ENCODE data around the gene SLC15A3. TPM values are rescaled to one million over a fixed set of nuclear protein-coding genes. Genes with fewer than 3 reads are reported as not detected.

SLC15A3 gene
- total and polyA plus RNA-seq, 8 donors = 2.0 to 25.3 (median 6.1) TPM

- H3K4me1 ChIP-seq = peaks cover 0 to 6% (median 4%) of the 10 kb centered on the region in 3 donors
- ATAC-seq (peak; percentile 20 to 24 (median 22)), FAIRE-seq (no peak), DNase-seq (peak in 2 of 6 donors; percentile 53 to 77)
- peaks cover 0 to 26% (median 9%) of the 10 kb centered on the region in 3 donors for H3K36me3 ChIP-seq
- intact Hi-C loops (cut with DNase I) = no loop called here
- no peaks in the 10 kb centered on the region for H3K9me3 ChIP-seq
- no peak overlapping the region for H3K27ac ChIP-seq
- no peaks in the 10 kb centered on the region for H3K27me3 ChIP-seq
- H3K4me3 ChIP-seq = peak overlapping the region in 2 of 4 donors; percentile 58 to 75
- 46 to 50% methylated on average over 6 of the region's 6 CpGs for WGBS, 2 donors
- TF ChIP-seq, protein P1, sequence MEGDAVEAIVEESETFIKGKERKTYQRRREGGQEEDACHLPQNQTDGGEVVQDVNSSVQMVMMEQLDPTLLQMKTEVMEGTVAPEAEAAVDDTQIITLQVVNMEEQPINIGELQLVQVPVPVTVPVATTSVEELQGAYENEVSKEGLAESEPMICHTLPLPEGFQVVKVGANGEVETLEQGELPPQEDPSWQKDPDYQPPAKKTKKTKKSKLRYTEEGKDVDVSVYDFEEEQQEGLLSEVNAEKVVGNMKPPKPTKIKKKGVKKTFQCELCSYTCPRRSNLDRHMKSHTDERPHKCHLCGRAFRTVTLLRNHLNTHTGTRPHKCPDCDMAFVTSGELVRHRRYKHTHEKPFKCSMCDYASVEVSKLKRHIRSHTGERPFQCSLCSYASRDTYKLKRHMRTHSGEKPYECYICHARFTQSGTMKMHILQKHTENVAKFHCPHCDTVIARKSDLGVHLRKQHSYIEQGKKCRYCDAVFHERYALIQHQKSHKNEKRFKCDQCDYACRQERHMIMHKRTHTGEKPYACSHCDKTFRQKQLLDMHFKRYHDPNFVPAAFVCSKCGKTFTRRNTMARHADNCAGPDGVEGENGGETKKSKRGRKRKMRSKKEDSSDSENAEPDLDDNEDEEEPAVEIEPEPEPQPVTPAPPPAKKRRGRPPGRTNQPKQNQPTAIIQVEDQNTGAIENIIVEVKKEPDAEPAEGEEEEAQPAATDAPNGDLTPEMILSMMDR (IDR thresholded peaks at IDR 0.05) = no peak
These were observed 28.2 kb downstream of the SLC15A3 start for GRCh38 chr11:60923800-60924109.

DNA sequence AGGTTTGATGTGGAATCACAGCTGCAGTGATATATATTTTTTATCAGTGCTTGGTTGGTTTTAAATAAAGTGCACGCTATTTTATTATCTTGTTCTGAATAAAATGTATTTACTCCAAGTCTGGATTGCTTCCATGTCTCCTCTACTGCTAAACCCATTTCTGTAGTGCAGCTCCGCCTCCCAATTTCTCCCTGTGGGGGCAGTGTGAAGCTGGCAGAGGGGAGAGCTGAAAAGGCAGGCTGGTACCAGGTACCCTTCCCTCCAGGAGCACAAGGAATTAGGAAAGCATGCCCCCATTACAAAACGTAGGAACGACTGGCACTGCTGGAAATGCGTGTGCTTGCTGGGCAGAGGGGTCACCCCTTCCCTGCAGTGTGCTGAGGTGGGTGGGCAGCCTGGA is 28.6 kb downstream of the SLC15A3 start:
- H3K27ac ChIP-seq = no peak overlapping the region
- FAIRE-seq (no peak), DNase-seq (no peak), ATAC-seq (no peak)
- 72 to 75% methylated on average over 5 of the region's 5 CpGs for WGBS, 2 donors
- no peaks in the 10 kb centered on the region for H3K9me3 ChIP-seq
- TF ChIP-seq, protein P1 (IDR thresholded peaks at IDR 0.05) = no peak
- peaks cover 0 to 8% (median 4%) of the 10 kb centered on the region in 3 donors for H3K4me1 ChIP-seq
- peaks cover 0 to 26% (median 9%) of the 10 kb centered on the region in 3 donors for H3K36me3 ChIP-seq
- no peak overlapping the region for H3K4me3 ChIP-seq
- no peaks in the 10 kb centered on the region for H3K27me3 ChIP-seq
- intact Hi-C loops (cut with DNase I) = no loop called here

DNA sequence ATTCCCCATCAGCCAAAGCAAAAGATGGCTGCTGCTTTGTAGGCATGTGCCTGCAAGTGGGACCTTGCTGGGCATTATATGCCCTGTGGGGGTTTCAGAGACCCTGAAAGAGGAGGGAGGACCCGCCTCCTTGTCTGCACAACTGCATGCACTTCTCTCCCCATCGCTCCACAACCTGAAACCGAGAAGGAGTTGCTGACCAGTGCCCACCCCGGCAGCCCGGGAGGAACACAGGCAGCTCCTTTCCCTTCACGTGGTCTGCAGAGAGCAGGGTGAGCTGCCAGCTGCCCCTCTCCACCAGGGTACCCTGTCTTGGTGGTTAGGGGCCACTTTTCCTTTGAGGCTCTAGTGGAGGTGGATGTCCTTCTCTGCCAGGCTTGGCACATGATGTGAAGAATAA is 29.1 kb downstream of the SLC15A3 start:
- H3K36me3 ChIP-seq = peaks cover 0 to 26% (median 9%) of the 10 kb centered on the region in 3 donors
- H3K4me3 ChIP-seq = no peak overlapping the region
- ATAC-seq (no peak), DNase-seq (no peak), FAIRE-seq (no peak)
- 92 to 100% methylated on average over 6 of the region's 6 CpGs for WGBS, 2 donors
- peaks cover 0 to 8% (median 4%) of the 10 kb centered on the region in 3 donors for H3K4me1 ChIP-seq
- TF ChIP-seq, protein P1 (IDR thresholded peaks at IDR 0.05) = no peak
- H3K27me3 ChIP-seq = no peaks in the 10 kb centered on the region
- intact Hi-C loops (cut with DNase I) = no loop called here
- H3K27ac ChIP-seq = no peak overlapping the region
- no peaks in the 10 kb centered on the region for H3K9me3 ChIP-seq

- Histone ChIP-seq H3K36me3 (peaks cover 0 to 26% (median 9%) of the 10 kb centered on the region in 3 donors), H3K27me3 (no peaks in the 10 kb centered on the region), H3K4me3 (no peak overlapping the region), H3K27ac (no peak overlapping the region), H3K9me3 (no peaks in the 10 kb centered on the region), H3K4me1 (peaks cover 0 to 8% (median 4%) of the 10 kb centered on the region in 3 donors)
- WGBS, 2 donors = 88 to 94% methylated on average over 23 of the region's 23 CpGs
- intact Hi-C loops (cut with DNase I) = no loop called here
- FAIRE-seq (no peak), DNase-seq (no peak), ATAC-seq (no peak)
- TF ChIP-seq, protein P1 (IDR thresholded peaks at IDR 0.05) = no peak
These were observed 30.1 kb downstream of the SLC15A3 start for GRCh38 chr11:60921777-60922335.

DNA sequence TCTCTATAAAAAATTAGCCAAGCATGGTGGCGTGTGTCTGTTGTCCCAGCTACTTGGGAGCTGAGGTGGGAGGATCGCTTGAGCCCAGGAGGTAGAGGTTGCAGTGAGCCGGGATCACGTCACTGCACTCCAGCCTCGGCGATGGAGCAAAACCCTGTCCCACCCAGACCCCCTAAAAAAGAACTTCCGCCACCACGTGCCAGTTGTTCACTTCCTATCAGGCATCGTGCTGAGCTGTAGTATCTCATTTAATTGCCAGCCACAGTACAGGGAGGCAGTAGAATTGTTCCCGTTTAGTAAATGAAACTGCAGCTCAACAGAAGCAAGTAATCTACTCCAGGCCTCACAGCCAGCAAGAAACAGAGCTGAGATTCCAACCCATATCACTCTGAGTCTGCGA is 30.7 kb downstream of the SLC15A3 start:
- intact Hi-C loops (cut with DNase I) = no loop called here
- no peak overlapping the region for H3K27ac ChIP-seq
- no peak for FAIRE-seq

More for the DNA sequence above, 30.7 kb downstream of the SLC15A3 start:
- DNase-seq (no peak), ATAC-seq (no peak)
- WGBS, 2 donors = 91 to 94% methylated on average over 11 of the region's 11 CpGs
- Histone ChIP-seq H3K4me3 (no peak overlapping the region), H3K27me3 (no peaks in the 10 kb centered on the region), H3K4me1 (peaks cover 0 to 8% (median 4%) of the 10 kb centered on the region in 3 donors), H3K9me3 (no peaks in the 10 kb centered on the region), H3K36me3 (peaks cover 0 to 26% (median 9%) of the 10 kb centered on the region in 3 donors)
- TF ChIP-seq, protein P1 (IDR thresholded peaks at IDR 0.05) = no peak
